ENCODE data around the gene METTL18.
A peak's percentile ranks its signal among the peaks of the same experiment; 100 is the strongest.

Gene METTL18

GRCh38 chr1:169793730-169794129 lies 977 bp downstream of the METTL18 start:
- no peak for TF ChIP-seq CTCF (IDR thresholded peaks at IDR 0.05; ENCODE audit: control insufficient read depth, insufficient read depth, low read depth, low read length, missing control alignments)
- no peak for DNase-seq (ENCODE audit: low read depth)
- H3K4me3 ChIP-seq (ENCODE audit: control insufficient read depth, low read depth, low read length) = peak overlapping the region; percentile 80

- TF ChIP-seq CTCF (IDR thresholded peaks at IDR 0.05; ENCODE audit: control insufficient read depth, insufficient read depth, low read depth, low read length, missing control alignments) = no peak
- H3K4me3 ChIP-seq (ENCODE audit: control insufficient read depth, low read depth, low read length) = no peak overlapping the region
- DNase-seq (ENCODE audit: low read depth) = no peak
Observed at GRCh38 chr1:169788402-169788801, 6.3 kb downstream of the METTL18 start.

- no peak for DNase-seq (ENCODE audit: low read depth)
- H3K4me3 ChIP-seq (ENCODE audit: control insufficient read depth, low read depth, low read length) = no peak overlapping the region
- no peak for TF ChIP-seq CTCF (IDR thresholded peaks at IDR 0.05; ENCODE audit: control insufficient read depth, insufficient read depth, low read depth, low read length, missing control alignments)
Observed at GRCh38 chr1:169786974-169787373, 7.7 kb downstream of the METTL18 start.

GRCh38 chr1:169785267-169785666 lies 9.4 kb downstream of the METTL18 start:
- TF ChIP-seq CTCF (IDR thresholded peaks at IDR 0.05; ENCODE audit: control insufficient read depth, insufficient read depth, low read depth, low read length, missing control alignments) = no peak
- no peak overlapping the region for H3K4me3 ChIP-seq (ENCODE audit: control insufficient read depth, low read depth, low read length)

GRCh38 chr1:169784102-169784501 lies 10.6 kb downstream of the METTL18 start:
- no peak for DNase-seq (ENCODE audit: low read depth)
- no peak overlapping the region for H3K4me3 ChIP-seq (ENCODE audit: control insufficient read depth, low read depth, low read length)
- TF ChIP-seq CTCF (IDR thresholded peaks at IDR 0.05; ENCODE audit: control insufficient read depth, insufficient read depth, low read depth, low read length, missing control alignments) = no peak

More at GRCh38 chr1:169785267-169785666, 9.4 kb downstream of the METTL18 start:
- DNase-seq (ENCODE audit: low read depth) = no peak

GRCh38 chr1:169782596-169782995 lies 12.1 kb downstream of the METTL18 start:
- TF ChIP-seq CTCF (IDR thresholded peaks at IDR 0.05; ENCODE audit: control insufficient read depth, insufficient read depth, low read depth, low read length, missing control alignments) = no peak
- no peak overlapping the region for H3K4me3 ChIP-seq (ENCODE audit: control insufficient read depth, low read depth, low read length)
- DNase-seq (ENCODE audit: low read depth) = no peak

- no peak for DNase-seq (ENCODE audit: low read depth)
- no peak overlapping the region for H3K4me3 ChIP-seq (ENCODE audit: control insufficient read depth, low read depth, low read length)
- TF ChIP-seq CTCF (IDR thresholded peaks at IDR 0.05; ENCODE audit: control insufficient read depth, insufficient read depth, low read depth, low read length, missing control alignments) = no peak
Observed at GRCh38 chr1:169779970-169780369, 14.7 kb downstream of the METTL18 start.

All from AG09309 (cell line).